NCI-H2029 (cell line): Measurements from ENCODE around the gene FAM219A.

Experiments used
- DNase-seq: peaks from one replicate; lab custom pipeline; 2025; lab: John Stamatoyannopoulos, UW

Gene FAM219A

GRCh38 chr9:34349324-34349723, 109.0 kb downstream of the FAM219A start:
- DNase-seq = no peak
